KBM-7 (cell line): Measurements from ENCODE around the gene DPM3.
"Not testable (repeated sequence)": the region's sequence is repeated elsewhere in the genome, so short reads cannot be mapped to it uniquely, and the experiment has no call there.

Experiments
- DNase-seq: peaks from one replicate; pipeline ENCODE4 v3.0.0-alpha.2; 2015
- in situ Hi-C: fragments of 300-500 bp; cut with MboI; formaldehyde crosslinking; loops from 2 replicates; pipeline ENCODE4 v1.14.3; 2020; ENCODE audit warnings: low sequenced_read_pairs, low pct_unique_long_range_greater_than_20kb, mixed read lengths

Gene DPM3

GRCh38 chr1:155166051-155166470 is 25.7 kb upstream of the DPM3 start:
- DNase-seq: no peak
- in situ Hi-C loops: loop anchor here (10.0 kb wide), 1 partner anchor 81 kb away; no protein-coding TSS in a partner anchor

- not testable (repeated sequence) for DNase-seq
- in situ Hi-C loops: loop anchor here (10.0 kb wide), 1 partner anchor 80 kb away; no protein-coding TSS in a partner anchor
These were observed 24.3 kb upstream of the DPM3 start for GRCh38 chr1:155164625-155165024.

DNA sequence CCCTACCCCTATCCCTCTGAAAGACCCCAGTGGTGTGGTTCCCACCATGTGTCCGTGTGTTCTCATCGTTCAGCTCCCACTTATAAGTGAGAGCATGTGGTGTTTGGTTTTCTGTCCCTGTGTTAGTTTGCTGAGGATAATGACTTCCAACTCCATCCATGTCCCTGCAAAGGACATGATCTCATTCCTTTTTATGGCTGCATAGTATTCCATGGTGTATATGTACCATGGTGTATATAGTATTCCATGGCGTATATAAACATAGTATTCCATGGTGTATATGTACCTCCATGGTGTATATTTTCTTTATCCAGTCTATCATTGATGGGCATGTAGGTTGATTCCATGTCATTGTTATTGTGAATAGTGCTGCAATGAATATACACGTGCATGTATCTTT is 23.5 kb upstream of the DPM3 start:
- not testable (repeated sequence) for DNase-seq
- in situ Hi-C loops: loop anchor here (10.0 kb wide), 1 partner anchor 79 kb away; no protein-coding TSS in a partner anchor

- in situ Hi-C loops: loop anchor here (10.0 kb wide), 1 partner anchor 78 kb away; no protein-coding TSS in a partner anchor
- DNase-seq: not testable (repeated sequence)
These were observed 22.3 kb upstream of the DPM3 start for GRCh38 chr1:155162631-155163030.

DNA sequence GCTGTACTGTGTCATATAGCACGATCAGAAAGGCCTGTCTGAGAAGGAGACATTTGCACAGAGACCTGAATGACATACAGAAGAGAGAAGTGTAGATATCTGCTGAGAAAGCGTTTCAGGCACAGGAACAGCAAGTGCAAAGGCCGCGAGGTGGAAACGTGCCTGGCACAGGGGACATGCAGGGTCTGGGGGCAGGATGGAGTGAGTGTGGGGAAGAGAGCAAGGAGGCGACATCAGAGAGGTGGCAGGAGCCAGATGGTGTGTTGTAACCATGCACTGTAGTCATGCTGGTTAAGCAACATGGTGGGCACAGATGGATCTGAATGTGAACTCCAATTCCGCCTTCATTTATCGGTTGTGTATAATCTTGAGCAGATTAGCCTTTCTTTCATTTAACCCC is 19.8 kb upstream of the DPM3 start:
- no peak for DNase-seq
- in situ Hi-C loops: loop anchor here (10.0 kb wide), 1 partner anchor 75 kb away; no protein-coding TSS in a partner anchor

GRCh38 chr1:155158991-155159390 is 18.7 kb upstream of the DPM3 start:
- DNase-seq: no peak
- in situ Hi-C loops: no loop called here

GRCh38 chr1:155155996-155156643 is 15.8 kb upstream of the DPM3 start:
- in situ Hi-C loops, DNase-seq: not testable (repeated sequence)

- in situ Hi-C loops: no loop called here
- no peak for DNase-seq
These were observed 5.2 kb upstream of the DPM3 start for GRCh38 chr1:155145491-155145890.

DNA sequence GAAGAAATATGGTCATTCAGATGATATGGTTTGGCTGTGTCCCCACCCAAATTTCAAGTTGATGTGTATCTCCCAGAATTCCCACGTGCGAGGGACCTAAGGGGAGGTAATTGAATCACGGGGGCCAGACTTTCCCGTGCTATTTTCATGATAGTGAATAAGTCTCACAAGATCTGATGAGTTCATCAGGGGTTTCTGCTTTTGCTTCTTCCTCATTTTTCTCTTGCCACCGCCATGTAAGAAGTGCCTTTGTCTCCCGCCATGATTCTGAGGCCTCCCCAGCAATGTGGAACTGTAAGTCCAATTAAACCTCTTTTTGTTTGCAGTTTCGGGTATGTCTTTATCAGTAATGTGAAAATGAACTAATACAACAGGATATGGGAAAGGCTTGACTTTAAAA is 1.4 kb upstream of the DPM3 start:
- DNase-seq: no peak
- in situ Hi-C loops: no loop called here

GRCh38 chr1:155140630-155140953 is 261 bp upstream of the DPM3 start:
- no peak for DNase-seq
- in situ Hi-C loops: no loop called here

DNA sequence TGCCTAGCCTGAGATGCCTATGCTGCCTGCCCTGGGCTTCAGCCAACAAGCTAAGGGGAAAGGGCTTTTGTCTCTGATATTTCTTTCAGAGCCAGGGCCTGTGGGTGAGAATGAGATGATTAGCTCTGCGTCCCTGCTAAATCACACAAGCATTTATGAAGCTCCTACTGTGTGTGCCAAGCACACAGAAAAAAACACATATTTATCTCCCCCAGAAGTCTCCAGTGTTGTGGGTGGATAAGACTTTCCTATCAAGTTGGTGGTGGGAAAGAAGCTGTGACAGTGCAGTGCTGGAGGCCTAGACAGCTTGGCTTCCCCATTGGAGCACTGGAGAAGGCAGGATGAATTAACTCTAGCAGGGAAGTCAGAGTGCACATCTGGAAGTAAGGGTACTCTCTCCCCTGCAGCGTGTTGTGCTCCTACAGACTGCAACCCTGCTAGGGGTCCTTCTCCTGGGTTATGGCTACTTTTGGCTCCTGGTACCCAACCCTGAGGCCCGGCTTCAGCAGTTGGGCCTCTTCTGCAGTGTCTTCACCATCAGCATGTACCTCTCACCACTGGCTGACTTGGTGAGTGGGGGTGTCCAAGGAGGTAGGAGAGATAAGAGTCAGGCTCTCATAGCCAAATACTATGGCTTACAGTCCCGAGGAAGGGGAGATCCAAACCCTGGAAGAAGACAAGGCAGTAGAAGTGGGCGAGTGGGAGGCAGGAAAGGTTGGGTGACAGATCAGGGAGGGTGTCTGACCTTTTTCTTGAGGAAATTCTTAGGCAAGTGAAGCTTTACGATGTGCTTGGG is 3.0 kb downstream of the DPM3 start:
- in situ Hi-C loops: no loop called here
- DNase-seq: no peak

DNA sequence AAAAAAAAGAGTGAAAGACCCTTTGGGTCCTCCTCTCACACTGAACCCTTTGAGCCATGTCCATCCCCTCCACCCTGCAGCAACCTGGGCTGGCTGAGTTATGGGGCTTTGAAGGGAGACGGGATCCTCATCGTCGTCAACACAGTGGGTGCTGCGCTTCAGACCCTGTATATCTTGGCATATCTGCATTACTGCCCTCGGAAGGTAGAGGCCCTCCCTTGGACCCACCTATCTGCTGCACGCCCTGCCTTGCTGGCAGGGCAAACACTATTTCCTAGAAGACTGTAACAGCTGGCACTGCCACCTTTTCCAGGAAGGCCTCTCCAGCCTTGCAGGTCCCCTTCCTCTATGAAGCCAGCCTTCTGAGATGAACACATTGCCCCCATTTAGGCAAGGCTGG is 3.6 kb downstream of the DPM3 start:
- DNase-seq: peak; percentile 21
- in situ Hi-C loops: no loop called here

GRCh38 chr1:155135415-155136028 is 4.8 kb downstream of the DPM3 start, which contains the start of gene SLC50A1:
Gene SLC50A1, plus strand, starts transcription at chr1:155135852. Its CDS starts 60 bp downstream, at chr1:155135912.
- peak; percentile 95 for DNase-seq
- in situ Hi-C loops: no loop called here

GRCh38 chr1:155134880-155135414 is 5.4 kb downstream of the DPM3 start:
- DNase-seq: peak; percentile 81
- in situ Hi-C loops: no loop called here

- in situ Hi-C loops: no loop called here
- DNase-seq: no peak
These were observed 6.0 kb downstream of the DPM3 start for GRCh38 chr1:155134322-155134721.

- in situ Hi-C loops: no loop called here
- no peak for DNase-seq
These were observed 6.5 kb downstream of the DPM3 start for GRCh38 chr1:155133799-155134281.

GRCh38 chr1:155131856-155132255 is 8.5 kb downstream of the DPM3 start:
- in situ Hi-C loops: no loop called here
- DNase-seq: no peak

GRCh38 chr1:155131285-155131684 is 9.0 kb downstream of the DPM3 start:
- in situ Hi-C loops: no loop called here
- no peak for DNase-seq

DNA sequence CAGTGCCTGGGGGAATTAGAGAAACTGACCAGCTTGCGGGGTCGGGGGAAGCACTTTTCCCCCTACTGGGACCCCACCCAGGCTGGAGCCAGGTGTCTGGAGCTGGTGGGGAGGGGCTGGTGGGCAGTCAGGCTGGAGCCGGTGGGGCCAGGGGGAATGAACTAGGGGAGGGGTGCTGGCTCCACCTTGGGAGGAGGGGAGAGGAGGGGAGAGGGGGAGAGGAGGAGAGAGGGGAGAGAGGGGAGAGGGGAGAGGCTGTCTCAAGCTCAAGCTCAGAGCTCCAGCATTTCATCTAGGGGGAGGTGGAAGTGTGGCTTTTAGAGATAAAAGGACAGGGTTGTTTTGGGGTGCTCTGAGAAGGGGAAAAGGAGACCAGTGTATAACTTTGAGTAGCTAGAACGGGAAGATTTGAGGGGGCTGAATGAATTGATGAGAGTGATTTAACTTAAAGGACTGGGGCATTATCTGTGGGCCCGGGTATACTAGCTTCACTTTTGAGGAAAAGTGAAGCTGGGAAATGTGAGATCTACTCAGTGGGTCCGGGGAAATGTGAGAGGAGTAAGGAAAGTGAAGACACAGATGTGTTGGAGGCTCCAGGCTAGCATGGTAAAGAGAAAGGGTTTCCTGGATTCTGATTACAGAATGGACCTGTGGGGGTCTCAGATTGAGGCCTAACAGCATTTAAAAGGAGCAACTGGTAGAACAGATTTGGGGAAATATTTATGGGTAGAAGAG is 9.9 kb downstream of the DPM3 start:
- in situ Hi-C loops: no loop called here
- no peak for DNase-seq
